NCI-H128 (cell line): ENCODE measurements around the gene CTNNA2.

Source experiments
- DNase-seq: peaks from one replicate; lab custom pipeline; 2025; ENCODE audit not compliant: unreplicated experiment; lab: John Stamatoyannopoulos, UW

Gene CTNNA2

GRCh38 chr2:79611448-79612016 is 98.7 kb downstream of the CTNNA2 start:
- no peak for DNase-seq

DNA sequence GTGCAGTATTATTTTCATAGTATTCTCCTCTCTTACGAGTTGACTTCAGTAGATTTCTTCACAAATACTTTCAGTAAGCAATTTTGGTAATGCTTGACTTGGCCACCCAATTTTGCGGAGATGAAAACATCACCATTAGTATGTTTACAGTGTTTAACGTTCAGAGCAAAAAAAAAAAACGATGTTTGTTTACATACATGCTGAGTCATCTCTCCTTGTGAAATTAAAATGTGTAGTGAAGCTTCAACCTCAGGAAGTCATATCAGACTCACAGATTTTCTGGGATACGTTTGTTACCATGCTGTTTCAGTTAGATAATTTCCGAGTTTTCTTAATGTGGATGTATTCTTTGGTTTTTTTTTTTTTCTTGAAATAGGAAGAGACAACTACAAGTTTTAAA is 100.1 kb downstream of the CTNNA2 start:
- no peak for DNase-seq

- DNase-seq = no peak
Measured at GRCh38 chr2:79619442-79619841, 106.6 kb downstream of the CTNNA2 start.

- DNase-seq = no peak
Measured at GRCh38 chr2:79619976-79620375, 107.1 kb downstream of the CTNNA2 start.

GRCh38 chr2:79620679-79621078 is 107.8 kb downstream of the CTNNA2 start:
- DNase-seq = no peak

- DNase-seq = no peak
Measured at GRCh38 chr2:79621252-79621651, 108.4 kb downstream of the CTNNA2 start.

DNA sequence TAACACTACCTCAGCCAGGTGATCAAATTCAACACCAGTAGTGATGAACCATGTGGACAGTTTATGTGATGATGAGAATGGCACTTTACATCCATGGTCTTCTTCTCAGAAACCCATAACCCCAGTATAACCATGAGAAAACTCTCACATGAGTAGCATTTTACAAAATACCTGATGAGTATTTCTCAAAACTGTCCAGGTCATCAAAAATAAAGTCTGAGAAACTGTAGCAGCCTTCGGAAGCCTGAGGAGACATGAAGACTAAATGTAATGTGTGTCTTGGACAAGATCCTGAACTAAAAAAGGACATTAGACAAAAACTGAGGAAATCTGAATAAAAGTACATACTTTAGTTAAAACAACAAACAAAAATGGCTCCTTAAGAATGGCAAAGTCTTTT is 108.9 kb downstream of the CTNNA2 start:
- no peak for DNase-seq

GRCh38 chr2:79622508-79622907 is 109.7 kb downstream of the CTNNA2 start:
- no peak for DNase-seq

DNA sequence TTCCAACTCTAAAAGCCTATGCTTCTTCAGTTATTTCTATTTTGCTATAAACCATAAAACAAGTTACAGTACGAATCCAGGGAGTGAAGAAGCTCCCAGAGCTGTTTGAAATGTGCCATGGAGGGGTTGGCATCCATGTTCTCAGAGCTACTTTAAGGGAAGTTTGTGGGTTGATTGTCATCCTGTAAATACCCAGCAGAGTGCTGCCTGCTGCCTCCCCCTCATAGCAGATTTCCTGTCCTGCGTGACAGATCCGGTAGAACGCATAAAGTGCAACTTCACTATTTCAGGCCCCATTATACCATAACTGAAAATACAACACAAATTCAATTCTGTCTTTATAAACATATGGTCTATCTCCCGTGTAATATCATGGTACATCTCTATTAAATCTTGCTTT is 114.4 kb downstream of the CTNNA2 start:
- DNase-seq = no peak

GRCh38 chr2:79630060-79630459 is 117.2 kb downstream of the CTNNA2 start:
- no peak for DNase-seq

- no peak for DNase-seq
Measured at GRCh38 chr2:79630972-79631557, 118.2 kb downstream of the CTNNA2 start.

DNA sequence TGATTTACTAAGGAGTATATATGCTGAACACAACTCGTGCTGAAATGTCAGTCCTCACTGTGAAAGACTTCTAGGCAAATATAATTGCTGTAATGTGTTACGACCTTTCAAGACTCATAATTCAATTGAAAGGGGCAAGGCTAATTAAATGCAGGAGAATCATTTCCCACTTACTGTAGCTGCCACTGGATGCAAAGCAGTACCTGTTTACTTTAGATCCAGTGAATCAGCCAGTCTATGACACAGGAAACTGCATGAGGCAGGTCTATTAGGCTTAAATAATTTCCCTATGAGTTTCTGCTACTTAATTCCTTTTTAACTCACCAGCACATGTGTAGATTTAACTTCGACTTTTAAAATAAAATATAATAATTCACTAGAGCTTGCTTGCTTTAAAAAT is 125.6 kb downstream of the CTNNA2 start:
- DNase-seq = no peak

DNA sequence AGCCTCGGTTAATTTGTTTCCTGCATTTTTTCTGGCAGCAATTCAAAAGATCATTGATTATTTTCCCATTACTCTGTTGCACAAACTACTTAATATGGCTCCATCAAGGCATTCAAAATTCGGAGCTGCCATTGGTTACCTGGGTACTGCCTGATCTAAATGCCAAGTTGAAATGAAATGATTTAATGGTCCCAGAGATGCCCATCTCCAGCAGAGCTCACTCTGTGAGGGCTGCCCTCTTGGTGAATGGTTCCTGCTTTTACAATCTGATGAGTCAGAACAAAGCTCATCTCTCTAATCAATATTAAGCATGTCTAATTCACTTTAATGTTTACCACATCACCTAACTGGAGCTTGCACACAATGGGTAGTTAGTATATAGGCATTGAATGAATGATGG is 126.1 kb downstream of the CTNNA2 start:
- peak; percentile 14 for DNase-seq

- no peak for DNase-seq
Measured at GRCh38 chr2:79640001-79640400, 127.2 kb downstream of the CTNNA2 start.

GRCh38 chr2:79649531-79649930 is 136.7 kb downstream of the CTNNA2 start:
- no peak for DNase-seq

GRCh38 chr2:79660557-79660956 is 147.7 kb downstream of the CTNNA2 start:
- DNase-seq = no peak

DNA sequence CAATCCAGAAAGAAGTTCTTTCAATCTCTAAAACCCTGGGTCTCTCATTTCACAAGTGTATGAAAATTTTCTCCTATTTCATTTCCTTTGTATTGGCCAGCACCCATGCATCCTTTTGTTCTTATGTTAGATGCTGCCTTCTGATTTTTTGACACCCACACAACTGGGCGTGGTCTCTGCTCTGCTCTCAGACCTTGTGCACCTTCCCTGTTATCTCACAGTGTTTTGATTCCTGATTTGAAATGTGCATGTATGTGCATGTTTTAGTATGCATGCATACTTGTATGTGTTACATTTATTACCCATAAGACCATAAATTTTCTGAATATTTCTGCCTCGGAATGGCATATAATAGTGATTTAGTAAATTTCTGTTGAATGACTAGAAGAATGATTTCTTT is 152.2 kb downstream of the CTNNA2 start:
- DNase-seq = no peak

DNA sequence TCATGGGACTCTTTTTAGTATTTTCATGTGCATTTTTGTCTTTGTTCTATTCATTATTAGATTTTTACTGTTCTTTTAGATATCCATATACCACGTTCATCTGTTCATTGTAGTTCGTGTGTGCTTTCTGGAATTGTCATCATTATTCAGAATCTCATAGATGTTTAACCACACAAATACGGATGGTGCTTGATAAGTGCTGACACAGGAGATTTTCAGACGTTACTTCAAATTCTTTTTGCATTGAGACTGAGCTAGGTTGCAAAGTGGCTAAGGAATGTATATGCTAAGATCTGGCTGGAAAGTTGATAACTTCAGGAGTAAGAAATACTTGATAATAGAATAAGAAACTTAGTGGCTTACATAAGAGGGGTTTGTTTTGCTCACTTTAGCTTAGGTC is 153.6 kb downstream of the CTNNA2 start:
- no peak for DNase-seq

GRCh38 chr2:79669714-79670113 is 156.9 kb downstream of the CTNNA2 start:
- DNase-seq = no peak

DNA sequence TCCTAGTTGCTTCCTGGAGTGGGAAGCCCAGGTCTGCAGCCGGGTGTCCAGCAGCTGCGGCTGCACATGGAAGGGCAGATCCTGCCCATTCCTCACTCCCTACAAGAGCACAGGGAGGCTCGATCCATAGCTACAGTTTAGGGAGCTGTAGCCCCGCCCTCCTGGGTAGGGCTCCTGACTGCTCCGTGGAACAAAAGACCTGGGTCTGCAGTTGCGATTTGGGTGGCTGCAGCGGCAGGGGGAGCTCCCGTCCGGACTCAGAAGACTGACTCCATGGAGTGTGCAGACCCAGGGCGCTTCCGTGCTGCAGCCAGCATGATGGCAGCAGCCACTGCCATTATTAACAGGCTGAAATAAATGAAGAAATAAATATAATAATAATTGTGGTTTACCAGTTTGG is 157.3 kb downstream of the CTNNA2 start:
- DNase-seq = no peak

DNA sequence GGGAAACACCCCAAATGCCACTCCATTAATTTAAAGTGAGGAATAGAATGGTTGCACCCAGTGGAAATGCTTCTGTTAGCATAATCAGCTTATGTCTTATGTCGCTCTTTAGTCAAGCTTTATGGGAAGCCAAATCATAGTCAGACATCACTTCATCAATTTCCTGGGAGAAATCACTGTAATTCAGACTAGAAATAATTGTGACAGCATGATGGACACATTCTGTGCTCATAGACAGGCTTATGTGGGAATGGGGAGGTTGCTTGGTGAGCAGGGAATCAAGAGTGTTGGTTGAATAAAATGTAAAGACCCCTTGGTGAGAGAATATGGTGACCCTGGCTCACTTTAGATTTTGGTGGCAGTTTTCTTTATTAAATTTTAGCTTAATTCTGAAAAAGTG is 174.0 kb downstream of the CTNNA2 start:
- DNase-seq = no peak

GRCh38 chr2:79695248-79695647 is 182.4 kb downstream of the CTNNA2 start:
- DNase-seq = no peak

GRCh38 chr2:79697200-79697599 is 184.3 kb downstream of the CTNNA2 start:
- no peak for DNase-seq
